ENCODE results near the gene NDUFB5.
A peak's percentile ranks its signal among the peaks of the same experiment; 100 is the strongest.
"Not testable (repeated sequence)": the region's sequence is repeated elsewhere in the genome, so short reads cannot be mapped to it uniquely, and the experiment has no call there.

NDUFB5 gene

DNA sequence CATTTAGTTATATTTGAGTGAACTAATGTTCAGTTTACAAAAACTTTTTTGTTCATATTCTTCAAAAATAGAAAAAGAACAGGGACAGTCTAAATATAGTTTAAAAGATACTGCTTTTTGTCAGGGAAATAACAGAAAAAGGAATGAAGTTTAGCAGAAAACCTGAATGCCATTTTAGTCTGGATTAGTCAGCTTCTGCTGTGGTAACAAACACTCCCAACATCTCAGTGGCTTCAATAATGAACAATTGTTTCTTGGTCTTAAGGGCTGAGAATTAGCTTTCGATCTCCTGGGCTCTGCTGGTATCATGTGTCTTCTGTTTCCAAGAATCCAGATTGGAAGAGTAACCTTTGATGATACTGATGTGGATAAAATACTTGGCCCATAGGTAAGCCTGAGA lies 35.9 kb downstream of the NDUFB5 start:
- no peak for ATAC-seq

GRCh38 chr3:179642871-179643270 lies 38.3 kb downstream of the NDUFB5 start:
- no peak for ATAC-seq

- ATAC-seq = not testable (repeated sequence)
Measured at GRCh38 chr3:179643837-179644236, 39.2 kb downstream of the NDUFB5 start.

- ATAC-seq = no peak
Measured at GRCh38 chr3:179646177-179646576, 41.6 kb downstream of the NDUFB5 start.

- ATAC-seq = no peak
Measured at GRCh38 chr3:179651687-179652446, 47.3 kb downstream of the NDUFB5 start.

GRCh38 chr3:179652447-179653095 lies 48.0 kb downstream of the NDUFB5 start, which contains the start of gene USP13:
USP13 (plus strand) TSS chr3:179653040; CDS start chr3:179653226, 186 bp downstream.
- peak; percentile 58 to 59 for ATAC-seq

DNA sequence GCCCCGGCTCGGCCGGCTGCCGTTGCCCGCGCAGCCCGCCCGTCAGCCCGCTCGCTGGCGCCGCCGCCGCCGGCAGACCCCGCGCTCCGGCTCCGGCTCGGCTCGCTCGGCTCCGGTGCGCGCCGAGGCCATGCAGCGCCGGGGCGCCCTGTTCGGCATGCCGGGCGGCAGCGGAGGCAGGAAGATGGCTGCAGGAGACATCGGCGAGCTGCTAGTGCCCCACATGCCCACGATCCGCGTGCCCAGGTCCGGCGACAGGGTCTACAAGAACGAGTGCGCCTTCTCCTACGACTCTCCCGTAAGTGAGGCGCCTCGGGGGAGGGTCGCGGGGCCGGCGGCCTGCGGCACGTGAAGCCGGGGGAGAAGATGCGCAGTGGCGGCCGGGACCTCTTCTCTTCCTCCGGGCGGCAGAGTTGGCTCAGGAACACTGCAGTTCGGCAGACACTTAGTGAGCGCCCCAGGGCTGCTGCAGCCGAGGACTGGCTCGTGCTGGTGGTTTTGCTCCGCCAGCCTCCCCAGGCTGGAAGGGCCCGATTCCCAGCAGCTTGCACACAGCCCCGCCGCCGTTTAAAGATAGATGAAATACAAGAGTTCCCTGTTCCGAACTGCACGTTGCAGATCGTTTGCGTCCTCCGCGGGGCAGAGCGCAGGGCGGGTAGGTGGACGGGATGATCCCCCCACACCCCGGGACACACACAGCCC lies 48.7 kb downstream of the NDUFB5 start:
- ATAC-seq = peak; percentile 62 to 71

- no peak for ATAC-seq
Measured at GRCh38 chr3:179655236-179655635, 50.6 kb downstream of the NDUFB5 start.

- no peak for ATAC-seq
Measured at GRCh38 chr3:179658606-179659005, 54.0 kb downstream of the NDUFB5 start.

- no peak for ATAC-seq
Measured at GRCh38 chr3:179660872-179661271, 56.3 kb downstream of the NDUFB5 start.

DNA sequence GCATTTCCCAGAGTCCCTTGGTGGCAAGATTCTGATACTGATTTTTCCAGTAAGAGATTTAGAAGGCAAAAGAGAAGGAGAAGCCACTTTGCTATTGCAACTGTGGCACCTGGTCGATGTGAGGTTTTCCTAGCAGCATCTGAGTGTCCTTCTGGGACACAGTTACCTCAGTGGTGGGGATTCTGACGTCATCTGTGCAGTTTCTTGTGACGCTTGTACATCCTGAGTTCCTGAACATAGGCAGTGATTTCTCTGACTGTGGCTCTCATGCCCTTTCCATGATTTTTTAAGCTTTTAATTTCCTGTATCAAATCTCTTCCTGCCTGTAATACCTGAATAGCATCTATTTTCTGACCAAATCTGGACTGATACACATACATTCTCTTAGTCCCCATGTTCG lies 57.2 kb downstream of the NDUFB5 start:
- ATAC-seq = no peak

DNA sequence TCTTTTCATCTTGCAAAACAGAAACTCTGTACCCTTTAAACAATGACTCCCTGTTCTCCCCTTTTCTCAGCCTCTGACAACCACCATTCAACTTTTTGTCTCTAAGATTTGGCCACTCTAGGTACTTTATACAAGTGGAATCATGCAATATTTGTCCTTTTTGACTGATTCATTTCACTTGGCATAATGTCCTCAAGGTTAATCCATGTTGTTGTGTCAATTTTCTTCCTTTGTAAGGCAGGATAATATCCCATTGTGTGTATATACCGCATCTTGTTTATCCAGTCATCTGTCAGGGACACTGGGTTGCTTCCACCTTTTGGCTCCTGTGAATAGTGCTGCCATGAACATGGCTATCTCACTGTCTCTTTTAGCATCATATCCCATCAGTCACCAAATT lies 58.5 kb downstream of the NDUFB5 start:
- ATAC-seq = no peak

DNA sequence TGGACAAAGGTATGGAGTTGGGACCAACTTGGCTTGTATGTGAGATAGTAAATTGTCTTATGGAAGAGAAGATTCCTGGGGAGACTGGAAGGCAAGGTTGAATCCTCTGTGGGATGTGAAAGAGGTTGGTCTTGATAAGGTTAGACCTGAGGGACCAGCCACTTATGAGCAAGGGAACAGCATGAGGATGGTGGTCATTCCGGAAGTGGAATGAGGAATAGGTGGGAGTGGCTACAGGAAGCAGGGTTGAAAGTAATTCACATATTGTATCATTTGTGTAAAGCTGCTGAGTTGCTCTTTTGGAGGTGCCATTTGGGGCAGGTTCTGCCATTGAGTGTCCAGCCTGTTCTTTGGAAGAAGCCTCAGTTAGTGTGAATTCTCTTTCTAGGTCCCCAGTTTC lies 61.4 kb downstream of the NDUFB5 start:
- no peak for ATAC-seq

GRCh38 chr3:179666436-179667035 lies 61.9 kb downstream of the NDUFB5 start:
- no peak for ATAC-seq

GRCh38 chr3:179668429-179668828 lies 63.8 kb downstream of the NDUFB5 start:
- no peak for ATAC-seq

DNA sequence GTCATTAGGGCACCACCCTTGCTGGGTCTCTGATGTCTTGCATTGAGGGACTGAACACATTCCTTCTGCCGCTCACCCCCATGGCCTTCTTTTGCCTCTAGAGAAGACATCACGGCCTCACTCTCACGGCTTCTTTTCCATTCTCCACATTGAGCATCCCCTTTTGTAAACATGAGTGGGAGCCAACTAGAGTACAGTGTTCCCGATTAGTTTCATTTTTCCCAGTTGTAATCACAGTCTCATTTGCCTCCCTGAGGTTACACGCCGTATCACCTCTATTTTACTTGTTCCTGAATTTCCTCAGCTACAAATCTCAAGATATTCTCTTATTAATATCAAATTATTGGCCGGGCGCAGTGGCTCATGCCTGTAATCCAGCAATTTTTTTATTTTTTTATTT lies 65.7 kb downstream of the NDUFB5 start:
- ATAC-seq = no peak

DNA sequence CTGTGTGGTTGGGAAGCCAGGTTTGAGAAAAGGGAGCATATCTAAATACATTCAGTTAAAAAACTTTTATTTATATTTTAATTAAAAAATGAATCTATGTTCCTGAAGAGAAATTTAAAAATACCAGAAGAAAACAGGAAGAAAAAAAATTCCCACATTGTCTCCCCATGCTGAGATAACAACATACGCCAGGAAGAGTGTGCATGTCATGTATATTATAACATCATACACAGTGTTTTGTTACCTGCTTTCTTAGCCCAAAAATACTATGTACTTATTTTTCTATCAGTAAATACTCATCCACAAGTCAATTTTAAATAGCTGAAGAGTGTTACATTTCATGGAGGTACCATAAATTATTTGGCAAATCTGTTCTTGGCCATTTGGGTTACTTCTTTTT lies 66.7 kb downstream of the NDUFB5 start:
- ATAC-seq = no peak

DNA sequence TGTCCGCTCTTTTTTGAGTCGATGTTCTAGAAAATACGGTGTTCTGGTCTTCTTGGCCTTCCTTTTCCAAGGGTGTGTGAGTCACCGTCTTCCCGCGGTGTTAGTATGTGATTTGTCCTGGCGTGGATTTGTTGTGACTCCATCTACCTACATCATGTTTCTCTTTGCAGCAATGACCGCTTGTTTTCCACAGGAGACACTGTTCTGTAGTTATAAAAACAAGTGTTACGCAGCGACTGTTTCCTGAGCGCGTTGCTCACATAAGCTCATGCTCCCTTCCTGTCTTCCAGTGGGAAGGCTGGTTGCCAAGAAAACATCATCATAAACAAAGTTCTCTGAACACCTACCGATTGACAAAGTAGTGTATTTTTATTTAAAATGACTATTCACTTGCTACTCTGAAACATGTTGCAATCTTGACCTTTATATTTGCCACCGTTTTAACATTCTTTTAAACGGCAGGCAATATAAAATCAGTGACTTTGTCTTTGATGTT lies 67.2 kb downstream of the NDUFB5 start:
- no peak for ATAC-seq

DNA sequence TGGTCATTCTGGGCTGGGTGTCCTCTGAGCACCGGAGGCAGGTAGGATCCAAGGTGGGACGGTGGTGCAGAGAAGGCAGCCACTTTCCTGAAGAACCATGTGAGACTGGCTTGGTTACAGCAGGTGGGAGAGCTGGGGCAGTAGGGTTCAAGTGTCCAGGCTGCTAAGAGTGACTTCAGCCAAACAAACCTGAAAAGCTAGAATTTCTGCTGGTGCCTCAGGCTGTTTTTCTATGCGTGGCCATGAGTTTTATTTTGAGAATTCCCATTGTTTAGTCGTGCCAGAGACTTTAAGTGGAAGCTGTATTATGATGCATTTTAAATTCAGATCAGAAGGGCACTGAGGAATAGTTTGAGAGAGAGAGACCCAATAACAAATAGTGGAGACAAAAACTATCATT lies 68.3 kb downstream of the NDUFB5 start:
- no peak for ATAC-seq

- ATAC-seq = no peak
Measured at GRCh38 chr3:179673523-179673922, 68.9 kb downstream of the NDUFB5 start.

DNA sequence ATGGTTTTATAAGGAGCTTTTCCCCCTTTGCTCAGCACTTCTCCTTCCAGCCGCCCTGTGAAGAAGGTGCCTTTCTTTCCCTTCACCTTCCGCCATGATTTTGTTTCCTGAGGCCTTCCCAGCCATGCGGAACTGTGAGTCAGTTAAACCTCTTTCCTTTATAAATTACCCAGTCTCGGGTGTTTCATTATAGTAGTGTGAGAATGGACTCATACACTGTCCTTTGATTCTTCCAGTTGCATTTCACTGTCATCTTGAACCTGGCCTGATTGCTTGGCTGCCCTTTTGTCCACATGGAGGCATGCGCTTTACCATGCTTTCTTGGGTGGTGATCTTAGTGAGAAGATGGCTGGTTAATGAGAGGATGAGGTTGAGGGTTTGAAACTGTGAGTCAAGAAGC lies 71.5 kb downstream of the NDUFB5 start:
- ATAC-seq = no peak

All from activated CD4-positive, CD25-positive, alpha-beta regulatory T cell treated with anti-CD3 and anti-CD28 coated beads, Interleukin-2, amount 50 U/mL, for 24 hours (primary cell).